Measurements from ENCODE around the gene TMEM244. TPM values are rescaled to one million over a fixed set of nuclear protein-coding genes. Genes with fewer than 3 reads are reported as not detected.

The TMEM244 gene
- total and polyA plus RNA-seq, 4 experiments from 2014 or later, result 0.87 to 1.2 (median 1.1) TPM; not detected in 1

DNA sequence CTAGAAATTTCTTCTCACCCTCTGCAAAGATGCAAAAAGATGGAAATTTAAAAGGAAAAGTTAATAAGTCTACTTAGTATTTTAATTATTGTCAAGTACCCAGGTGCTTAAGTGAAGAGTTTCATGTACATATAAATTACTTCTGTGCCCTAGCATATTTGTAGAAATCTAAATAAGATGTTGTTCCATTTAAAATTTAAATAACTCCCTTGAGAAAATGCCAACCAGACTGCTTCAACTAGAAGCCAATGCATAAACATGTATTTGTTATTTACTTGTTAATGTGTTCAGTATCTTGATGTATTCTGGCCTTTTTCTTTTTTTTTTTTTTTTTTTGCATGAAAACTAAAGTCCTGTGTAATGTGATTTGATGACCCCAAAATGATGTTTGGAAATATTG is 6.3 kb upstream of the TMEM244 start:
- H3K4me1 Mint-ChIP-seq, result peaks cover 0 to 3% (median under 1%) of the 10 kb centered on the region in 4 donors
- intact Hi-C loops (cut with micrococcal nuclease), result no loop called here
- POLR2A ChIA-PET (ENCODE audit: partially characterized antibody), result no interaction called here

GRCh38 chr6:129866688-129867087 is 5.6 kb upstream of the TMEM244 start:
- H3K36me3 Mint-ChIP-seq, result no peaks in the 10 kb centered on the region
- POLR2A ChIA-PET (ENCODE audit: partially characterized antibody), result no interaction called here

More for the DNA sequence above, 6.3 kb upstream of the TMEM244 start:
- H3K27me3 Mint-ChIP-seq, result no peaks in the 10 kb centered on the region
- no peak for DNase-seq
- no peaks in the 10 kb centered on the region for H3K9me3 ChIP-seq (ENCODE audit: control insufficient read depth in 1 of 2, low read length in 2 of 2)
- no peak overlapping the region for H3K27ac Mint-ChIP-seq
- H3K4me3 ChIP-seq (ENCODE audit: low read length in 2 of 2), result no peak overlapping the region
- CTCF ChIA-PET (ENCODE audit: partially characterized antibody), result no interaction called here
- no peak overlapping the region for H3K27ac ChIP-seq (ENCODE audit: low read depth, low read length)
- H3K4me1 ChIP-seq (ENCODE audit: insufficient read depth, low read length), result no peaks in the 10 kb centered on the region
- H3K4me3 Mint-ChIP-seq, result no peak overlapping the region
- no peaks in the 10 kb centered on the region for H3K36me3 ChIP-seq (ENCODE audit: insufficient read depth, low read length)
- H3K36me3 Mint-ChIP-seq, result no peaks in the 10 kb centered on the region
- peaks cover 0 to 3% (median 0%) of the 10 kb centered on the region in 8 donors for H3K9me3 Mint-ChIP-seq
- no peaks in the 10 kb centered on the region for H3K27me3 ChIP-seq (ENCODE audit: insufficient read depth, low read length)

GRCh38 chr6:129866256-129866655 is 5.1 kb upstream of the TMEM244 start:
- POLR2A ChIA-PET (ENCODE audit: partially characterized antibody), result no interaction called here

More at GRCh38 chr6:129866688-129867087, 5.6 kb upstream of the TMEM244 start:
- H3K4me1 ChIP-seq (ENCODE audit: insufficient read depth, low read length), result no peaks in the 10 kb centered on the region
- H3K27ac ChIP-seq (ENCODE audit: low read depth, low read length), result no peak overlapping the region
- H3K36me3 ChIP-seq (ENCODE audit: insufficient read depth, low read length), result no peaks in the 10 kb centered on the region
- Mint-ChIP-seq H3K4me1 (peaks cover 0 to 6% (median 4%) of the 10 kb centered on the region in 4 donors), H3K4me3 (no peak overlapping the region), H3K9me3 (peaks cover 0 to 3% (median 0%) of the 10 kb centered on the region in 8 donors), H3K27ac (no peak overlapping the region), H3K27me3 (no peaks in the 10 kb centered on the region)
- intact Hi-C loops (cut with micrococcal nuclease), result no loop called here
- CTCF ChIA-PET (ENCODE audit: partially characterized antibody), result no interaction called here
- DNase-seq, result no peak
- H3K27me3 ChIP-seq (ENCODE audit: insufficient read depth, low read length), result no peaks in the 10 kb centered on the region
- H3K9me3 ChIP-seq (ENCODE audit: control insufficient read depth in 1 of 2, low read length in 2 of 2), result no peaks in the 10 kb centered on the region
- no peak overlapping the region for H3K4me3 ChIP-seq (ENCODE audit: low read length in 2 of 2)

GRCh38 chr6:129865013-129865412 is 3.9 kb upstream of the TMEM244 start:
- Histone ChIP-seq H3K9me3 (ENCODE audit: control insufficient read depth in 1 of 2, low read length in 2 of 2) (no peaks in the 10 kb centered on the region), H3K36me3 (ENCODE audit: insufficient read depth, low read length) (no peaks in the 10 kb centered on the region), H3K4me1 (ENCODE audit: insufficient read depth, low read length) (peaks cover 5% of the 10 kb centered on the region), H3K27ac (ENCODE audit: low read depth, low read length) (no peak overlapping the region), H3K27me3 (ENCODE audit: insufficient read depth, low read length) (no peaks in the 10 kb centered on the region), H3K4me3 (ENCODE audit: low read length in 2 of 2) (no peak overlapping the region)
- CTCF ChIA-PET (ENCODE audit: partially characterized antibody), result interaction anchor here (0.7 kb wide), 1 partner anchor 11 kb away, joined by 3 read pairs; no protein-coding TSS in a partner anchor
- Mint-ChIP-seq H3K4me3 (no peak overlapping the region), H3K36me3 (no peaks in the 10 kb centered on the region), H3K9me3 (peaks cover 0 to 3% (median 0%) of the 10 kb centered on the region in 8 donors), H3K27ac (no peak overlapping the region), H3K27me3 (no peaks in the 10 kb centered on the region), H3K4me1 (peaks cover 10 to 19% (median 12%) of the 10 kb centered on the region in 4 donors)
- POLR2A ChIA-PET (ENCODE audit: partially characterized antibody), result no interaction called here
- DNase-seq, result no peak
- intact Hi-C loops (cut with micrococcal nuclease), result no loop called here

More at GRCh38 chr6:129866256-129866655, 5.1 kb upstream of the TMEM244 start:
- Mint-ChIP-seq H3K4me3 (no peak overlapping the region), H3K27ac (no peak overlapping the region), H3K27me3 (no peaks in the 10 kb centered on the region), H3K36me3 (no peaks in the 10 kb centered on the region), H3K9me3 (peaks cover 0 to 3% (median 0%) of the 10 kb centered on the region in 8 donors), H3K4me1 (peaks cover 3 to 9% (median 6%) of the 10 kb centered on the region in 4 donors)
- Histone ChIP-seq H3K27ac (ENCODE audit: low read depth, low read length) (no peak overlapping the region), H3K4me1 (ENCODE audit: insufficient read depth, low read length) (no peaks in the 10 kb centered on the region), H3K9me3 (ENCODE audit: control insufficient read depth in 1 of 2, low read length in 2 of 2) (no peaks in the 10 kb centered on the region), H3K4me3 (ENCODE audit: low read length in 2 of 2) (no peak overlapping the region), H3K36me3 (ENCODE audit: insufficient read depth, low read length) (no peaks in the 10 kb centered on the region), H3K27me3 (ENCODE audit: insufficient read depth, low read length) (no peaks in the 10 kb centered on the region)
- no peak for DNase-seq
- CTCF ChIA-PET (ENCODE audit: partially characterized antibody), result no interaction called here
- intact Hi-C loops (cut with micrococcal nuclease), result no loop called here

DNA sequence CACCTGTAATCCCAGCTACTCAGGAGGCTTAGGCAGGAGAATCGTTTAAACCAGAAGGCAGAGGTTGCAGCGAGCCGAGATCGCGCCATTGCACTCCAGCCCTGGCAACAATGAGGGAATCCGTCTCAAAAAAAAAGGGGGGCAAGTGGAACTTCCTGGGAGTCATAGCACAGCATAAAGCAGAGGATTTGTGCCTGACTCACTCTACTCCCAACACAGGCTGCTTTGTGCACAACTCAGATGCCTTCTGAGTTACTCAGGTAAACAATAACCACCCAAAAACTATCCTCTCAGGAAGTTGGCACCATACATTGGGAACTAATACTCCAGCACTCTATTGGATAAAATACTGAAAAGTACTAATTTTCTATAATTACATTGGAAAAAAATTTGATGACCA is 2.5 kb upstream of the TMEM244 start:
- no peaks in the 10 kb centered on the region for H3K27me3 ChIP-seq (ENCODE audit: insufficient read depth, low read length)
- Mint-ChIP-seq H3K4me1 (peaks cover 12 to 28% (median 14%) of the 10 kb centered on the region in 4 donors), H3K4me3 (no peak overlapping the region), H3K36me3 (no peaks in the 10 kb centered on the region), H3K27ac (no peak overlapping the region), H3K27me3 (no peaks in the 10 kb centered on the region), H3K9me3 (peaks cover 0 to 3% (median 0%) of the 10 kb centered on the region in 8 donors)
- no peak overlapping the region for H3K4me3 ChIP-seq (ENCODE audit: low read length in 2 of 2)
- ChIA-PET POLR2A (ENCODE audit: partially characterized antibody) (no interaction called here), CTCF (ENCODE audit: partially characterized antibody) (no interaction called here)
- no peak overlapping the region for H3K27ac ChIP-seq (ENCODE audit: low read depth, low read length)
- no peaks in the 10 kb centered on the region for H3K9me3 ChIP-seq (ENCODE audit: control insufficient read depth in 1 of 2, low read length in 2 of 2)
- H3K36me3 ChIP-seq (ENCODE audit: insufficient read depth, low read length), result no peaks in the 10 kb centered on the region
- H3K4me1 ChIP-seq (ENCODE audit: insufficient read depth, low read length), result peaks cover 7% of the 10 kb centered on the region
- no peak for DNase-seq
- intact Hi-C loops (cut with micrococcal nuclease), result no loop called here

GRCh38 chr6:129859524-129859923 is 1.6 kb downstream of the TMEM244 start:
- ChIA-PET POLR2A (ENCODE audit: partially characterized antibody) (interaction anchor here (2.3 kb wide), 1 partner anchor 160 kb away, joined by 5 read pairs; no protein-coding TSS in a partner anchor), CTCF (ENCODE audit: partially characterized antibody) (interaction anchor here (0.6 kb wide), 1 partner anchor 1201 kb away, joined by 3 read pairs; no protein-coding TSS in a partner anchor)
- intact Hi-C loops (cut with micrococcal nuclease), result no loop called here
- no peaks in the 10 kb centered on the region for H3K36me3 Mint-ChIP-seq
- H3K27ac Mint-ChIP-seq, result peak overlapping the region in 1 of 7 donors; percentile 33
- Histone ChIP-seq H3K27ac (ENCODE audit: low read depth, low read length) (no peak overlapping the region), H3K4me1 (ENCODE audit: insufficient read depth, low read length) (peaks cover 7% of the 10 kb centered on the region), H3K27me3 (ENCODE audit: insufficient read depth, low read length) (no peaks in the 10 kb centered on the region), H3K9me3 (ENCODE audit: control insufficient read depth in 1 of 2, low read length in 2 of 2) (no peaks in the 10 kb centered on the region), H3K4me3 (ENCODE audit: low read length in 2 of 2) (no peak overlapping the region), H3K36me3 (ENCODE audit: insufficient read depth, low read length) (no peaks in the 10 kb centered on the region)
- peaks cover 0 to 3% (median 0%) of the 10 kb centered on the region in 8 donors for H3K9me3 Mint-ChIP-seq
- DNase-seq, result no peak
- peaks cover 12 to 28% (median 14%) of the 10 kb centered on the region in 4 donors for H3K4me1 Mint-ChIP-seq
- H3K27me3 Mint-ChIP-seq, result no peaks in the 10 kb centered on the region
- H3K4me3 Mint-ChIP-seq, result peak overlapping the region in 1 of 8 donors; percentile 58

GRCh38 chr6:129857838-129858237 is 3.3 kb downstream of the TMEM244 start:
- intact Hi-C loops (cut with micrococcal nuclease), result no loop called here
- Mint-ChIP-seq H3K4me1 (peaks cover 14 to 28% (median 18%) of the 10 kb centered on the region in 4 donors), H3K27me3 (no peaks in the 10 kb centered on the region), H3K4me3 (no peak overlapping the region), H3K36me3 (no peaks in the 10 kb centered on the region), H3K27ac (no peak overlapping the region), H3K9me3 (peaks cover 0 to 3% (median 0%) of the 10 kb centered on the region in 8 donors)
- CTCF ChIA-PET (ENCODE audit: partially characterized antibody), result no interaction called here
- Histone ChIP-seq H3K4me3 (ENCODE audit: low read length in 2 of 2) (no peak overlapping the region), H3K27ac (ENCODE audit: low read depth, low read length) (no peak overlapping the region), H3K9me3 (ENCODE audit: control insufficient read depth in 1 of 2, low read length in 2 of 2) (no peaks in the 10 kb centered on the region), H3K4me1 (ENCODE audit: insufficient read depth, low read length) (peaks cover 7% of the 10 kb centered on the region), H3K36me3 (ENCODE audit: insufficient read depth, low read length) (no peaks in the 10 kb centered on the region), H3K27me3 (ENCODE audit: insufficient read depth, low read length) (no peaks in the 10 kb centered on the region)
- no peak for DNase-seq
- POLR2A ChIA-PET (ENCODE audit: partially characterized antibody), result no interaction called here
